Body of pancreas (tissue), 4 donors: ENCODE measurements around the gene PIGA.

ENCODE experiments used
- POLR2A ChIP-seq, 3 donors: fragments of 450-650 bp; IDR thresholded peaks; one replicate each; pipeline ENCODE4 v1.6.1; 2016; ENCODE audit warnings: antibody characterized with exemption in 3 of 3, mild to moderate bottlenecking in 2 of 3
- TF ChIP-seq, protein P1 (sequence below), 7 experiments: fragments of 450-650 bp in 4 of 7; fragments of 200-600 bp in 3 of 7; sonication (generic) in 3 of 7; IDR thresholded peaks; one replicate each; pipeline ENCODE4 v1.5.1; 2016 to 2019; ENCODE audit warnings: antibody characterized with exemption in 7 of 7

- TF ChIP-seq, protein P1, sequence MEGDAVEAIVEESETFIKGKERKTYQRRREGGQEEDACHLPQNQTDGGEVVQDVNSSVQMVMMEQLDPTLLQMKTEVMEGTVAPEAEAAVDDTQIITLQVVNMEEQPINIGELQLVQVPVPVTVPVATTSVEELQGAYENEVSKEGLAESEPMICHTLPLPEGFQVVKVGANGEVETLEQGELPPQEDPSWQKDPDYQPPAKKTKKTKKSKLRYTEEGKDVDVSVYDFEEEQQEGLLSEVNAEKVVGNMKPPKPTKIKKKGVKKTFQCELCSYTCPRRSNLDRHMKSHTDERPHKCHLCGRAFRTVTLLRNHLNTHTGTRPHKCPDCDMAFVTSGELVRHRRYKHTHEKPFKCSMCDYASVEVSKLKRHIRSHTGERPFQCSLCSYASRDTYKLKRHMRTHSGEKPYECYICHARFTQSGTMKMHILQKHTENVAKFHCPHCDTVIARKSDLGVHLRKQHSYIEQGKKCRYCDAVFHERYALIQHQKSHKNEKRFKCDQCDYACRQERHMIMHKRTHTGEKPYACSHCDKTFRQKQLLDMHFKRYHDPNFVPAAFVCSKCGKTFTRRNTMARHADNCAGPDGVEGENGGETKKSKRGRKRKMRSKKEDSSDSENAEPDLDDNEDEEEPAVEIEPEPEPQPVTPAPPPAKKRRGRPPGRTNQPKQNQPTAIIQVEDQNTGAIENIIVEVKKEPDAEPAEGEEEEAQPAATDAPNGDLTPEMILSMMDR (IDR thresholded peaks at IDR 0.05), result no peak
- no peak for TF ChIP-seq POLR2A (IDR thresholded peaks at IDR 0.05)
These were observed 42.5 kb downstream of the PIGA start for GRCh38 chrX:15292861-15293260.
